Cardiac fibroblast (primary cell): ENCODE measurements around the gene PLIN5.
"Not testable (repeated sequence)": the region's sequence is repeated elsewhere in the genome, so short reads cannot be mapped to it uniquely, and the experiment has no call there.

ENCODE experiments used
- DNase-seq, 2 donors: peaks; one replicate each; pipeline versions ENCODE4 v3.0.0 to v3.0.0-alpha.2; 2010; ENCODE audit warnings: low read depth in 2 of 2
- H3K4me3 ChIP-seq, 2 donors: replicated peaks in 1 of 2; 1 replicate in 1 of 2; 2 replicates in 1 of 2; pipeline ENCODE4 v1.5.1; 2011; ENCODE audit warnings: low read depth in 2 of 2, low read length in 2 of 2, mild to moderate bottlenecking in 2 of 2, moderate library complexity in 1 of 2
- TF ChIP-seq, protein P1 (sequence below): IDR thresholded peaks from one replicate; pipeline ENCODE4 v1.5.1; 2011; ENCODE audit warnings: low read depth, mild to moderate bottlenecking, low read length, inconsistent platforms

Gene PLIN5

GRCh38 chr19:4567584-4568071 lies 32.6 kb upstream of the PLIN5 start:
- TF ChIP-seq, protein P1, sequence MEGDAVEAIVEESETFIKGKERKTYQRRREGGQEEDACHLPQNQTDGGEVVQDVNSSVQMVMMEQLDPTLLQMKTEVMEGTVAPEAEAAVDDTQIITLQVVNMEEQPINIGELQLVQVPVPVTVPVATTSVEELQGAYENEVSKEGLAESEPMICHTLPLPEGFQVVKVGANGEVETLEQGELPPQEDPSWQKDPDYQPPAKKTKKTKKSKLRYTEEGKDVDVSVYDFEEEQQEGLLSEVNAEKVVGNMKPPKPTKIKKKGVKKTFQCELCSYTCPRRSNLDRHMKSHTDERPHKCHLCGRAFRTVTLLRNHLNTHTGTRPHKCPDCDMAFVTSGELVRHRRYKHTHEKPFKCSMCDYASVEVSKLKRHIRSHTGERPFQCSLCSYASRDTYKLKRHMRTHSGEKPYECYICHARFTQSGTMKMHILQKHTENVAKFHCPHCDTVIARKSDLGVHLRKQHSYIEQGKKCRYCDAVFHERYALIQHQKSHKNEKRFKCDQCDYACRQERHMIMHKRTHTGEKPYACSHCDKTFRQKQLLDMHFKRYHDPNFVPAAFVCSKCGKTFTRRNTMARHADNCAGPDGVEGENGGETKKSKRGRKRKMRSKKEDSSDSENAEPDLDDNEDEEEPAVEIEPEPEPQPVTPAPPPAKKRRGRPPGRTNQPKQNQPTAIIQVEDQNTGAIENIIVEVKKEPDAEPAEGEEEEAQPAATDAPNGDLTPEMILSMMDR: peak; percentile 99
- no peak overlapping the region for H3K4me3 ChIP-seq
- DNase-seq: peak; percentile 69 to 79

DNA sequence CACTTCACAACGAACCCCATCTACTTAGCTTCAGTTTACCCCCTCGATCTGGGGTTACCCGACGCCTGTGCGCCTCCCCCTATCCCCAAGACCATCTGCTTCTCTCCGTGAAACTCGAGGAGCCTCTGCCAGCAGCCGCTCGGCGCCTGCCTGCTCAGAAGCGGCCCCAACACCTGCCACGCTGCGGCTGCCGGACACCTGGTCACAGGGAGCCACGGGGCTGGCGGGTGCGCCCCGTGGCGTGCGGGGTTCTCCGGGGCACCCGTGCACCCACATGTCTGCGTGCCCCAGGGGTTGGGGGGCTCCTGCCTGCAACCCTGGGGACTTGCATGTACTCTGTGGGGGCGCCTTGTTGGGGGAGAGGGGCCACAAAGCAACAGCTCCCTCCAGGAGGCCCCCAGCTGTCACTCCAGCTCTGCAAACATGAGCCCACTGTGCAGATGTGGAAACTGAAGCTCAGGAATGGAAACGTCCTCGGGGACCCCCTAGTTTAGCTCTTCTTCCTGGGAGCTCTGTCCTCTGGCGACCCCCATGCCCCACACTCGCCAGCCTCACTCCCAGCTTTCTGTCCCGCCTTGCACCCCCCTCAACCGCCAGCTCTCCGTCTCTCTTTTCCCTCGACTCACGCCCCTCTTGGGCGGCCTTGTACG lies 31.5 kb upstream of the PLIN5 start:
- H3K4me3 ChIP-seq: no peak overlapping the region
- TF ChIP-seq, protein P1: no peak
- DNase-seq: no peak

- not testable (repeated sequence) for DNase-seq, H3K4me3 ChIP-seq
Observed at GRCh38 chr19:4563562-4563961, 28.5 kb upstream of the PLIN5 start.

- H3K4me3 ChIP-seq, DNase-seq: not testable (repeated sequence)
Observed at GRCh38 chr19:4562085-4562484, 27.1 kb upstream of the PLIN5 start.

DNA sequence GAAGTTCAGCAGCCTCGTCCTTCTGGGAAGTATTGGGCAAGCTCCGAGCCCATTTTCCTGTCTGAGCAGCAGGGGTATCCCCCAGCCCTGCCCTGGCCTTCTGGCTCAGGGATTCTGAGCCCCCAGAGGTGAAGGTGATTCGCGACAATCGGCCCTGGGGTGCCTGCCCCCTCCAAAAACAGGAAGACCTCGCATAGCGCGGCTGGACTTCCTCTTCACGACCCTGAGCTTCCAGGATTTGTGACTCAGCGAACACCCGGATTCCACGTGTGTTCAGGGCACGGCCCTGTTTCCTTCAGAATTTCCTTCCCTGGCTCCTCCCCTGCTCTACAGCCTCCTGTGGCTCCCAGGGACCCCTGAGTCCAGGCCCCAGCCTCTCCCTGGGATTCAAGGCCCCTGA lies 24.5 kb upstream of the PLIN5 start, which contains the start of gene SEMA6B:
Gene SEMA6B, minus strand, starts transcription at position 116 of the 400 bp plus-strand sequence. CDS start 1,227 bp downstream, outside the sequence.
- peak; percentile 63 to 69 for DNase-seq
- TF ChIP-seq, protein P1: no peak
- H3K4me3 ChIP-seq: peak within 1 kb of the TSS in 1 of 2 donors; percentile 52

GRCh38 chr19:4557971-4558941 lies 23.2 kb upstream of the PLIN5 start:
- peak; percentile 39 to 42 for DNase-seq
- TF ChIP-seq, protein P1: peak; percentile 97
- peak overlapping the region; percentile 31 to 52 for H3K4me3 ChIP-seq

DNA sequence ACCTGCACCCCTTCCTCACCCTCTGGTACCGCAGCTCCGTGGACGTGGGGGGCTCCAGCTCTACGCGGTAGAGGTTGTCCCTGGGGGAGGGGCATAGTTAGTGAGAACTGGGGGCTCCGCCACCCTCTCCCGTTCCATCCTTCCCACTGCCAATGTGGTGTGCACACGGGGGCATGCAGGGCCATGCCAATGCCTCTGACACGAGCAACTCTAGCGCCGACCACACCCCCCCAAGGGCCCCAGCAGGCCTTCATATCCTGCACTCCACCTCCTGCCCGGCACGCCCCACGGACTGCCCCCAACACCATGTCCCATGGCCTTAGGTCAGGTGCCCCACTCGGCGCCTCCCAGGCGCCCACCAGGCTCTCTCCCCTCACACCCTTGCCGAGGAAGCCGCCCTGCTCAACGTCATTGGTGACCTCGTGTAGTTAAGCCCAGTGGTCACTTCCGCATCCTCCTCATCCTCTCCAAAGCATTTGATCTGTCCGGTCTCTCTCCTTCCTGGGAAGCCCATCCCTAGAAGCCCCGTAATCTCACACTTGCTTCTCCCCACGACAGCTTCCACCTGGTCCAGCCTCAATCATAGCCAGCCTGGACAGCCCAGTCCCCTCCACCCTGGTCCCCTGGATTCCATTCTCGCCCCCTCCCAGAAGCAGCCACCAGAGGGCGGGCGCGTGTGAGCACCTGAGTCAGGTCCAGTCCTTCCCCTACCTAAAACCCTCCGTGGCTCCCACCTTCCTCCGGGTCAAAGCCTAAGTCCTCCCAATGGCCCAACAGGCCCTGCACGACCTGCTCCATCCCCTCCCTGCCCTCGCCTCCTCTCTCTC lies 22.3 kb upstream of the PLIN5 start:
- peak overlapping the region in 1 of 2 donors; percentile 31 for H3K4me3 ChIP-seq
- TF ChIP-seq, protein P1: peak; percentile 14
- DNase-seq: no peak
